Left cardiac atrium (tissue), 4 donors: ENCODE data around the gene SYNDIG1. TPM values are rescaled to one million over a fixed set of nuclear protein-coding genes. Genes with fewer than 3 reads are reported as not detected.
A peak's percentile ranks its signal among the peaks of the same experiment; 100 is the strongest.

Experiments
- ATAC-seq, 2 donors: fragments of 200-7000 bp; cut with Tn5 transposase; one replicate each; pipeline ENCODE4 v1.9.1; 2020; ENCODE audit warnings: mild to moderate bottlenecking in 2 of 2, moderate library complexity in 2 of 2
- DNase-seq: peaks from one replicate; pipeline ENCODE4 v3.0.0-alpha.2; 2020
- intact Hi-C, 2 donors: fragments of 100-400 bp; cut with DNase I; formaldehyde crosslinking; loops; one replicate each; pipeline versions ENCODE4 v1.14.1 to v1.15.1; 2022 to 2023
- total RNA-seq, 2 donors: library from RNA; stranded (reverse); fragmentation: NEBNext Ultra II Directional; extraction: Animal tissue kit (Norgen Biotek cat#: 25700); gene quantifications; one replicate each; pipeline ENCODE4 v1.2.1, GENCODE V29; 2021
- donor health status: DM: no; HTN: yes; CAD: no.
- donor health status: DM: no; HTN: yes; CAD: no; lungs with severe emphysema.
- donor health status: DM: yes; HTN: yes; CAD: no.
- donor health status: Dilated cardiomyopathy.

Gene SYNDIG1
- total RNA-seq, 2 donors from 2014 or later, result 16.7 to 28.4 TPM

GRCh38 chr20:24684421-24684871, 215.0 kb downstream of the SYNDIG1 start:
- ATAC-seq (no peak), DNase-seq (no peak)
- intact Hi-C loops, result no loop called here

- intact Hi-C loops, result no loop called here
- ATAC-seq, result no peak
Observed at GRCh38 chr20:24684956-24685691, 215.7 kb downstream of the SYNDIG1 start.

DNA sequence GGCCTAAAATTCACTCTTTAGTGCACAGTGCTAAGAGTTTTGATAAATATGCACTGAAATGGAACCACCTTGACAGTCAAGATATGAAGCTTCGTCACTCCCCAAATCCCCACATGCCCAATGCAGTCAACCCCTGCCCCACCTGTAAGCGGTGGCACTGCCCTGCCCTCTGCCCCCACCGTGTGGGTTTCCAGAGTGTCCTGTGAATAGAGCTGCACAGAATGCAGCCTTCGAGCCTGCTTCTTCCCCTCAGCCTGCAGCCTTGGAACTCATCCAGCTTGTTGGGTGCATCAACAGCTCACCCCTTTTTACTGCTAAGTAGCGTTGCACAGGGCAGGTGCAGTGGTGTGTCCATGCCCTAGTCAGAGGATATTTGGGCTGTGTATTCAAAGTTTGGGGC, 216.3 kb downstream of the SYNDIG1 start:
- intact Hi-C loops, result no loop called here
- DNase-seq (no peak), ATAC-seq (no peak)

More at GRCh38 chr20:24684956-24685691, 215.7 kb downstream of the SYNDIG1 start:
- no peak for DNase-seq

DNA sequence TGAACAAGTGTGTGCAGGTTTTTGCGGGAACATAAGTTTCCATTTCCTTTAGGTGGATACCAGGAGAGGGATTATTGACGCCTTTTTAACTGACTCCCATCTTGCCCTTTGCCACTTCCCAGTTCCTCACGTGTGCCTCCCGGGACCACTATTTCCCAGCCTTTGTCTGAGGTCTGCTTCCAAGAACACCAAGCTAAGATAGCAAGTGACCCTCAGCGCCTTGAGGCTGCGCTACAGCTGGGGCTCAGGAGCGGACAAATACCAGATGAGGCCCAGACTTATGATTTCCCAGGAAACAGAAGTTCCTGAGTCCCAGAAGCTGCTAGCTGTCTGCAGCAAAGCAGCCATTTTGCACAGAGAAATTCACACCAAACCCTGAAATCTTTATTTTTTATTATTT, 216.7 kb downstream of the SYNDIG1 start:
- DNase-seq, result no peak
- no peak for ATAC-seq
- intact Hi-C loops, result no loop called here

DNA sequence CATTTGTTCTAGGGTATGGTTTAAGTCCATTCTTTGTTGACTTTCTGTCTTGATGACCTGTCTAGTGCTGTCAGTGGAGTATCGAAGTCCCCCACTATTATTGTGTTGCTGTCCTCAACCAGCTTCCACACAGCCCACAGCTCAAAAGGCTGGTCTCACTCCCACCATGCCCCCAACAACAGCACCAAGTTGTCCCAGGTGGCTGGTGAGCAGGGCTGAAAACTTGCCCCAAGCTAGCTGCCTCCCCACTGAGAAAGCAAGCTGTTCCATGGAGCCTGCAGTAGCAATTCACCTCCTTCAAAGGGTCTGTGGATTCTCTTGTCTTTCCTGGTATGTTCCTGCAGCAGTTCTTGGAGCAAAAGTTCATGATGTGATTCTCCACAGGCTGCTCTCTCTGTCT, 221.0 kb downstream of the SYNDIG1 start:
- DNase-seq (no peak), ATAC-seq (no peak)
- intact Hi-C loops, result no loop called here

GRCh38 chr20:24691901-24692351, 222.5 kb downstream of the SYNDIG1 start:
- intact Hi-C loops, result no loop called here
- DNase-seq, result no peak
- ATAC-seq, result no peak

DNA sequence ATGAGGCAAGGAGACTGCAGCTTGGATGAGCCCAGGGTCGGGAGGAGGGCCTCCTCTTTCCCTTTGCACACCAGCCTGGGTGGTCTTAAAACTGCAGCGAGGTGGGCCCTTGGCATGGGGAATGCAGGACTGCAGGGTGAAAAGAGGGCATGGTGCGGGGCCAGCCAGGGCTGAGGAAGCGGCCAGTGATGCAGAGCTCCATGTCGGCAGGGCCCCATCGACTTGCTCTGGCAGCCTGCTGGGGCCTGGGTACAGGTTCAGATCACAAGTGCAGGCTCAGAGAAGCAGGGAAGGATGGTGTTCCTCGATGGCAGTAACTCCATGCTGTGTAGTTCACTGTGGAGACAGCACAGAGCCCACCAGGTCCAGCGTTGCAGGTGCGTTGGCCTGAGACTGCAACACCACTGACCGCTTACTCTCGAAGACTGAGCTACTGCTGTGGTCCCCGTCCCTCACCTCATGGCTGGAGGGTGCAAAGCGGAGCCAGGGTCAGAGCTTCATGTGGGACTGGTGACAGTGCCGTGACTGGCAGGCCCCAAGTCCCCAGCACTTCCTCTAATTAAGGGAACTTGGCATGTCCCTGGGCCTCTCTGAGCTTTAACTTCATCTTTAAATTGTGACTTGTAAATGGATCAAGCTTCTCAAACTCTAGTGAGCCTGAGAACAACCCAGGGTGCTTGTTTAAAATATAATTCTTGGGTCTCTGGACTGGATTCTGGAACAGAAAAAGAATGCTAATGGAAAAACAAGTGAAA, 223.2 kb downstream of the SYNDIG1 start:
- intact Hi-C loops, result no loop called here
- no peak for ATAC-seq
- no peak for DNase-seq

DNA sequence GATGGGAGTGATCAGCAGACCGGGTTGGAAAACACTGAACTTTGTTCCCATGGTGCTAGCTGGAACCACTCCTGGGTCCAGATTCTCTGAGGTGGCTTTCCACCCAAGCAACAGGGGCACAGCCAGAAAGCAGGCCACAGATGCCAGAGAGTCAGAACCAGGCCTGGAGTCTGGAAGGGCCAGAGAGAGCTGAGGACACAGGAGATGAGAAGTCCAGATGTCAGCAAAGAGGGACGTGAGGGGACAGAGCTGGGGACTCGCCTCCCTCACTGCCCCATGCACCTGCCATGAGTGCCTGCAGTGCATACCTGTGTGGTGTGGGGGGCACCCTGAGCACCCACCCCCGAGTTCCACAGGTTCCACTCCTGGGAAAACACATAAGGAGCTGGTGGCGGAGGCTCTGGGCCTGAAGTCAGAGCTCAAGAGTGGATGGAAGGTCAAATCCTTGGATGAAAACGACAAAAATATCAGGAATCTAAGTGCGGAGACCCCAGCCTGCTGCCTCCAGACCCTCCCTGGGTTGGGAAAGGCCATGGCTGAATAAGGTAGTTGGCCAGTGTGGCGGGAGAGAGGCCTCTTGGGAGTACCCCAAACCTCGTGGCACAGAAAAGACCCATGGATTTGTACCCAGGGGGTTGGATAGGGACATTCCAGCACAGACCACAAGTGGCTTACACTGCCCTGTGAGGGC, 224.2 kb downstream of the SYNDIG1 start:
- intact Hi-C loops, result no loop called here
- ATAC-seq, result no peak
- no peak for DNase-seq

DNA sequence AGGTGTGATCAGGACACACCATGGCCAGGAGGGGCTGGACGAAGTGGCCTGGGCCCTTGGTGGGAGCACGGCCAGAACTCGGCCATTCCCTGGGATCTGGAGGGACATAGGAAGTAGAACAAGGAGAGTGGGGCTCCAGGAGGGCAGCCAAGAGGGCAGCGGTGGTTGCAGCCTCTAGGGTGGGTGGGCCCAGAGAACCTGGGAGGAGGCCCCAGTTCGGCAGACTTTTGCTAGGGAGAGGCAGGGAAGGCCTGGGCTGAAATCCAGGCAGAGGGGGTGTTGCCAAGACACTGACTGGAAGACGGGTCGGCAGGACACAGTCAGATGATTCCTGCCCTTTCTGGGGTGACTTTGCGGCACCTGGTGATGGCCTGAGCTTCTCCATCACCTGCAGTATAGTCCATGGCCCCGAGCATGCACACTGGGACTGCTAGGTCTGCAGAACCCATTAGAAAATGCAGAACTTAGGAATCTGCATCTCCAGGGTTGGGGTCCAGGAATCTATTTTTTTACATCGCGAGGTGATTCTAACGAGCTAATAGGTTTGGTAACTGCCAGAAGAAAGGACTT, 224.8 kb downstream of the SYNDIG1 start:
- intact Hi-C loops, result no loop called here
- no peak for DNase-seq
- ATAC-seq, result peak in 1 of 2 donors; percentile 13

- intact Hi-C loops, result no loop called here
- peak; percentile 39 to 60 for ATAC-seq
- DNase-seq, result no peak
Observed at GRCh38 chr20:24694727-24695528, 225.5 kb downstream of the SYNDIG1 start.

DNA sequence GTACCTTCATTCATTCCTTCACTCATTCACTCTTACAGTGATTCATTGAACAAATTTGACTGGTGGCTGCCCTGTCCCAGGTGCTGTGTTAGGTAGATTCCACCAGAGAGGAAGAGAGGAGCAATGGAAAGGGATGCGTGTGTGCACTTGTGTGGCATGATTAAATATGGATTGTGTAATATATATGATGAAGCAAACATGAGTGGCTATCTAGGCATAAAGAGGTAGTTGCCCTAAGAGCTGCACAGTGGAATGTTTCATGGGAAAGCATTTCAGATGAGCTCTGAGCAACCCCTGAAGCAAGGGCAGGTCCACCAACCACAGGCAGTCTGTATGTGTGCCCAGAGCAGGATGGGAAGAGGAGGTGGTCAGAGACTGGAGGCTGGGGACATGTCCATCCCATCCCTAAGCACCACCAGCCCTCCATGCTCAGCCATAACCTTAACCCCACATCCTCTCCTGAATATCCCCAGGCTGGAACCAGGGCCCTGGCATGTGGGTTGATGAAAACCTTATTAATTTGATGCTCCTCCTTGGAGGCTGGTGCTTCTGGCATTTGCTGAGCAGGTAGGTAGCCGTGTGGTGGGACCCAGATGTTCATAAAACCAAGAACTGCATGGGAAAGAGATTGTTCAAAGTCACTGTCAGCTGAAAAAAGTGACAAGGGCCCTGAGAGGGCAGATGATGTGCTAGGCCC, 226.2 kb downstream of the SYNDIG1 start:
- no peak for DNase-seq
- no peak for ATAC-seq
- intact Hi-C loops, result no loop called here

GRCh38 chr20:24696396-24696795, 227.0 kb downstream of the SYNDIG1 start:
- DNase-seq (no peak), ATAC-seq (no peak)
- intact Hi-C loops, result no loop called here

DNA sequence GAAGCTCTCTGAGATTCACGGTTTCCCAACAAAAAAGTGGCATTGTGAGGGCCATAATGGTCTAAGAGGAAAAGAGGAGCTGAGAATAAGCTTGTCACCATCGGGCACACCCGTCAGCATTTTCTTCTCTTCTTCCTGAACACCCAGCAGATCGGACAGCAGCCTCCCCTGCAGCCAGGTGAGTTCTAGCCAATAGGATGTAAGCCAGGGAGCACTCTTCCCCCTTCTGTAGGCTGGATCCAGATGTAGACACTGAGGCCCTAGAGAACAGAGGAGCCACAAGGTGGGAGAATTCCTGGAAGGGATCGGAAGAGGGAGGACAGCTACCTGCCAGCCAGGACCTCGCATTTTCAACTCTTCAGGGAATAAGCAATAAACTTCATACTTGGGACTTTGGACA, 228.0 kb downstream of the SYNDIG1 start:
- intact Hi-C loops, result no loop called here
- ATAC-seq (no peak), DNase-seq (no peak)

DNA sequence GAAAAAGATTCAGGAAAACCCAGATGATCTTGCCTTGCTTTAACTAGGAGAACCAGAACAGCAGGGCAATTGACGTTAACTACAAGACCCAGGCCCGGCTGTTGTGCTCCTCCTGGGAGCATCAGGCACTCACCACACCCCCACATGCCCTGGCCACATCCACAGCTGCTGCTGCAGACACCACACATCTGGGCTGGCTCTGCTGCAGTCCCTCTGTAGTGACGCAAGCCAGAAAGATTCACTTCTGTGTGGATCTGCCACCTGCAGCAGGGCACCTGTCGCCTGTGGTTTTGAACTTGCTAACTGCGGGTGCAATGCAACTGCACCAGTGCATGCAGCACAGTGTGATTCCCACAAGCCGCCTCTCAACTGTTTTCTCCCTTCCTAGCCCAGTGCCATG, 228.8 kb downstream of the SYNDIG1 start:
- intact Hi-C loops, result no loop called here
- no peak for DNase-seq

DNA sequence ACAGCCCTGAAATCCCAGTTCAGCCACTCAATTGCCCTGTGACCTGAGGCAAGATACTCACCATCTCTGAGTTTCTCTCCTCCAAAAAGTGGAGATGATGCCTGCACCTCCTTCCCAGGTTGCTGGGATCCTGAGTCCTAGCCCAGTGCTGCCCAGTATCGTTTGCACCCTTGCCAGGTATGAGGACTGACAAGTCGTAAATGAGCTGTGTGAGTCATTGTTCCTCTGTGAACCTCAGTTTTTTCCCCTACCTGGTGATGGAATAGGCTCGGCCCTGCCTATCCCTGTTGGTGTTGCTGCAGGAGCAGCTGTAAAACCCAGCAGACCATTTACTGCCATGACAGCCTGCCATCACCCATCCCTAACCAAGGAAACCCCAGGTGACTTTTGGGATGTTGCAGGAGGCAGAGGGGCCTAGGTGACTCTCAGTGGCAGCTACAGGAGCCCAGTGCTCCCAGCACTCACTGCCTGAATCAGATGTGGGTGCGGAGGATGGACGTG, 229.3 kb downstream of the SYNDIG1 start:
- ATAC-seq (no peak), DNase-seq (no peak)
- intact Hi-C loops, result no loop called here

More for the DNA sequence above, 228.8 kb downstream of the SYNDIG1 start:
- ATAC-seq, result no peak

DNA sequence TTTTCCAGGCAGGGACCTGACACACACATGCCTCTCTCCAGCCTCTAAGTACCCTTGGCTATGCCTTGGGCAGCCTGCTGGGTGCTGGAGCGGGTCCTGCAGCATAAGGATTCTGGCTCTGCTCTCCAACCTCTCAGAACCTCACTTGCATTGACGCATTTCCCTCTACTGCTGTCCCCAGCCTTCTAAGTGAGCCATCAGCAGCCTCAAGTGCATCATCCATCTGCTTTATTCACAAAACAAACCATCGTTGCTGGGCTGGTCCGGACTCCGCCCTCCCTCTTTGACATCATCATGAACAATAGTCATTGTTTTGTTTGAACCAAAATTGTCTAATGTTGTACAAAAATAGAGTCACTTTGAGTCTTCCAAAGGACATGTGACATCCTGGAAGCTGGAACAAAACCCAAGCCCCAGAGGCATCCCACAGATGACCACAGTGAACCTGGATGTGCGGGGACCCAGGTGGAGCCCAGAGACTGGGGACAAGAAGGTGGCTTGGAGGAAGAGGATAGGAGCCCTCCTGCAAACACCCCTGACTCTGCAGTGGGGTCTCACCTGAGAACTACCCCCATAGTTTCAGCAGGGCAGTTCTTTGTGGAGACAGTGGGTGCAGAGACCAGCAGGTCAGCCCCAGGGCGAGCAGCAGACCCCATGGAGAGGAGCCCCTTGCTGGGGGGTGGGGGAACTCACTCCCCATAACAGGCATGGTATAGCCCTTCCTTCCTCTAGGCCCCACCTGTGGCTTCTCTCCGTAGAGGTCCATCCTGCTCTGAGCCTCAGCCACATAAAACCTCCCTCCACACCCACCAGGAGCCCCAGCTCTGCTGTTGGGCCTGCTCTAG, 230.1 kb downstream of the SYNDIG1 start:
- DNase-seq (no peak), ATAC-seq (no peak)
- intact Hi-C loops, result no loop called here

DNA sequence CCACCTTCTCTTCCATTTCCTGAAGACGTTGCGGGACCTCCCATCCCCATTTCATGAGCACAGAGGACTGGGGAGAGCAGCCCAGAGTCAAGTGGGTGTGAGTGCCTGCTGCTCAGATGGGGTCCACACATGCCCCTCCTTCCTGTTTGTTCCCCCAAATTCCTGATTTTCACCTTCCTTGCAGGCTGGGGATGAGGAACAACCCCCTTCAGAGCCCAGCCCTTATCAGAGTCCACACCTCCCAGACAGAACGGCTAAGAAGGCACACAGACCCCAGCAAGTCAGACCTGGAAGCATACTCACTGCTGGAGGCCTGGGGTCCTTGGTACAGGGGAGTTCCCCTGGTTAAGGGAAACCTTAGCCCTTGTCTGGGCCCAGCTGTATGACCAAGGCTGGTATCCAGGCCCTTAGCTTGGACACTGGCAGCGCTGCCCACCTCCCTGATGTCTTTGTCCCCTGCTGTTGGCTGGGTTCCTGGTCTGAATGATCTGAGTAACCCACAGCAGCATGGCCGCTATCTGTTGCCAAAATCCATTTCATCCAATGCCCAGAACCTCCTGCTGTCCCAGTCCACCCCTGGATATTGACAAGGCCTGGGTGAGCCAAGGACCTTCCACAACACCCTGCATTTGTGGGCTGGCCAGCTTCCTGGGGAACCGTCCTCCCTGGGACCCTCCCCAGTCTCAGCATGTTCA, 230.9 kb downstream of the SYNDIG1 start:
- DNase-seq, result no peak
- intact Hi-C loops, result no loop called here
- no peak for ATAC-seq
